GM21717 (cell line): ENCODE data around the gene FXR2.
A peak's percentile ranks its signal among the peaks of the same experiment; 100 is the strongest.
"Not testable (repeated sequence)": the region's sequence is repeated elsewhere in the genome, so short reads cannot be mapped to it uniquely, and the experiment has no call there.

Source experiments
- ATAC-seq: cut with Tn5 transposase; IDR thresholded peaks from one replicate; pipeline ENCODE4 v1.9.1; 2021; ENCODE audit warnings: mild to moderate bottlenecking, moderate library complexity; ENCODE audit not compliant: unreplicated experiment

FXR2 gene

DNA sequence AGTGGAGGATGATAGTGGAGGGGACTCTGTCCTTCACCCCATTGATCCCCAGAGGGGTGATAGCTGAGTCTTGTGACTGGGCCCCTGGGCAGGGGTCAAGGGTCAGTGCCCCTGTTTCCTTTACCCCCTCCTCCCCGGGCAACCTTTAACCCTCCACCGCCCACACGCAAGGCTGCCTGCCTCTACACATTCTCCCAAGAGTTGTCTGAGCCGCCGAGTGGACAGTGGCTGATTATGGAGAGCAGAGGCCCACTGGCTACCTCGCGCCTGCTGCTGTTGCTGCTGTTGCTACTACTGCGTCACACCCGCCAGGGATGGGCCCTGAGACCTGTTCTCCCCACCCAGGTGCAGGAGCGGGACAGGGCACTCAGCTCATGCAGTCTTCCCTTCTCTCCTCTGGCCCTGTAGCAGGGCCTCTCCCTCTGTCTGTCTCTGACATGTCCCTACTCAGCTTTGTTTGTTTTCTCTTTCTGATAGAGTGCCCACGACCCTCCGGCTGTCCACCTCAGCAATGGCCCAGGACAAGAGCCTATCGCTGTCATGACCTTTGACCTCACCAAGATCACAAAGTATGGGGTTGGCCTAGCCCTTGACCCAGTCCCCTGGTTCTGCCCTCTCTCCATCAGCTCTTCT lies 15.4 kb upstream of the FXR2 start, which contains the start of gene SHBG:
Gene SHBG (plus strand): TSS at position 197 of the 633 bp plus-strand sequence. CDS start 38 bp downstream, at position 235.
- no peak for ATAC-seq

DNA sequence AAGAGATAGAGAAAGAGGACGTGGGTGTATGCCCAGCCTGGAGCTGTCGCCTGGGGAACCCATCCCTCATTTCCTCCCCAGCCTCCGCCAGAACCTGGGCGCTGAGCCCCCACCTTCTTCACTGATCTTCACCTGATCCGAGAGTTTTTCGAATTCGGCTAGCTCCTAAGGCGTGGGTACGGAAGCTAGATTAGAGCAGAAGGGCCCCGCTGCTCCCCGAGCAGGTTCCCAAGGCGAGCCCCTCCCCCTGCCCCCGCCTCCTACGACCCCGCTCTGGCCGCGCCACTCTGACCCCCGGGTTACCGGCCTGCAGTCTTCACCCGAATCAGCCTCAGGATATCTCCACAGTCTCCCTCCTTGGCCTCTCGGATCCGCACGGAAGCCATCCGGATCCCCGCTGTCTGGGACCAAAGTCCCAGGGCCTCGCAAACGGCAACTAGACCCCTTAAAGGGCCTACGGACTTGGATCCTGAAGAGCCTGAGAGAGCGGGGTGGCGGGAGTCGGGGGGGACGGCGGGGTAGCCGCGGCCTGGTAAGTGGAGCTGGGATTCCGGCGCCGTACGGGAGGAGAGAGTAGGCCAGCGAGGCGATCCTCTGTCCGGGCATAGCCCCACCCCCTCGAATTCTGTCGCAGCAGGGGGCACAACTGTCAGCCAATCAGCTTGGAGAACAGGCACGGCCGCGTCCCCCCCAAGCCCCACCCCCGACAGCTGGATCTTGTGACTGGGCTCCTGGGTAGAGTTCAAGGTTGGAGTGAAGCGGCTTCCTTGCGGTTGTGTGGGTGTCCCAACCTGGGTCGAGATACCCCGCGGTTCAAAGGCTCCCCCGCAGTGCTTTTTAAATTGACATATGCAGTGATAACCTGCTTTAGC lies 12.8 kb upstream of the FXR2 start, which contains the start of gene SAT2:
Gene SAT2 (minus strand): TSS at position 572 of the 872 bp plus-strand sequence. CDS start 186 bp downstream, at position 386.
- ATAC-seq, result no peak

DNA sequence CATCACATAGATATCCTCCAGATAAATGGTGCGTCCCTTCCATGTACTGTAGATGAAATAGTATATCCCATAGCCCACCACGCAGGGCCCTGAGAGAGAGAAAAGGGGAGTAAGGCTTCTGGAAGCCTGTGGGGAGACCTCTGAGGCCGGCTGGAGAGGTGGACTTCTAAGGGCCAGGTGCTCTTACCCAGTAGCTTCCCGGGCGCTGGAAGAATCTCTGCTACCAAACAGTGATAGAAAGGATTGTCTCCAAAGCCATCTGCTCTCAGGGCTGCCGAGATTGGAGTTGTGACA lies 12.2 kb upstream of the FXR2 start:
- no peak for ATAC-seq

DNA sequence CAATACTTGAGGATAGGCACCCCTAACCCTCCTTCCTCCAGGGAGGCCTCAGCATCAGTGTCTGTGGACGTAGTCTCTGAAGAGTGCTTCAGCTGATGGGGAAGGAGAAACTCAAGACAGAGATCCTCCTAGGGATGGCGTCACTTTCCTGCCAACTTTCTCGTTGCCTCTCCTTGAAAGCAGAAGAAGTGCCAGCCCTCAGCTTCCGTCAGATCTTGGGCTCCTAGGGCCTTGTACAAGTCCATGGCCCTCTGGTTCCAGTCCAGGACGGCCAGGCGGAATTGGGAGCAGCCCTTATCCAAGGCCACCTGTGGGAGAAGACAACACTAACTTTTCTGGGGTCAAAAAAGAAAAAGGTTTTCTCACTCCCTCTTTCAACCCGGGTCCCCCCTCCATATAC lies 11.6 kb upstream of the FXR2 start:
- no peak for ATAC-seq

DNA sequence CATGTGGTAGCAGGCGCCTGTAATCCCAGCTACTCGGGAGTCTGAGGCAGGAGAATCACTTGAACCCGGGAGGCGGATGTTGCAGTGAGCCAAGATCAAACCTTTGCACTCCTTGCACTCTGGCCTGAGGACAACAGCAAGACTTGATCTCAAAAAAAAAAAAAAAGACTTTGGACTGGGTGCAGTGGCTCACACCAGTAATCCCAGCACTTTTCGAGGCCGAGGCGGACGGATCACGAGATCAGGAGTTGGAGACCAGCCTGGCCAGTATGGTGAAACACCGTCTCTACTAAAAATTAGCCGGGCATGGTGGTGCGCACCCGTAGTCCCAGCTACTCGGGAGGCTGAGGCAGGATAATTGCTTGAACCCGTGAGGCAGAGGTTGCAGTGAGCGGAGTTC lies 11.1 kb upstream of the FXR2 start:
- not testable (repeated sequence) for ATAC-seq

DNA sequence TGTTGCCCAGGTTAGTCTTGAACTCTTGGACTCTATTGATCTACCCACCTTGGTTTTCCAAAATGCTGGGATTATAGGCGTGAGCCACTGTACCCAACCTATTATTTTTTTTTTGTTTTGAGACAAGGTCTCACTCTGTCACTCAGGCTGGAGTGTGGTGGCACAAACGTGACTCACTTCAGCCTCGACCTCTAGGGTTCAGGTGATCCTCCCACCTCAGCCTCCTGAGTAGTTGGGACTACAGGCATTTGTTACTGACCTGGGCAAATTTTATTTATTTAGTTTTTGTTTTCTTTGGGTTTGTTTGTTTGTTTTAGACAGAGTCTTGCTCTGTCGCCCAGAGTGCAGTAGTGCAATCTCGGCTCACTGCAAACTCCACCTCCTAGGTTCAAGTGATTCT lies 9.0 kb upstream of the FXR2 start:
- ATAC-seq, result no peak

DNA sequence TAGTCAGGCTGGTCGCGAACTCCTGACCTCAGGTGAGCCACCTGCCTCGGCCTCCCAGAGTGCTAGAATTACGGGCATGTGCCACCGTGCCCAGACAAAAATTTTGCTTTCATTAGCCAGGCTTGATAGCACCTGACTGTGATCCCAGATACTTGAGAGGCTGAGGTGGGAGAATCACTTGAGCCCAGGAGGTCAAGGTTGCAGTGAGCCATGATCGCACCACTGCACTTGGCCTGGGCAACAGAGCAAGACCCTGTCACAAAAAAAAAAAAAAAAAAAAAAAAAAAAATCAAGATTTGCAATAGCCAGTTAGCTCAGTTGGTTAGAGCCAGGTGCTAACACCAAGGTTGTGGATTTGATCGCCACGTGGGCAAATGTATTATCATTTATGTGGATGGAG lies 6.1 kb upstream of the FXR2 start:
- ATAC-seq, result no peak

DNA sequence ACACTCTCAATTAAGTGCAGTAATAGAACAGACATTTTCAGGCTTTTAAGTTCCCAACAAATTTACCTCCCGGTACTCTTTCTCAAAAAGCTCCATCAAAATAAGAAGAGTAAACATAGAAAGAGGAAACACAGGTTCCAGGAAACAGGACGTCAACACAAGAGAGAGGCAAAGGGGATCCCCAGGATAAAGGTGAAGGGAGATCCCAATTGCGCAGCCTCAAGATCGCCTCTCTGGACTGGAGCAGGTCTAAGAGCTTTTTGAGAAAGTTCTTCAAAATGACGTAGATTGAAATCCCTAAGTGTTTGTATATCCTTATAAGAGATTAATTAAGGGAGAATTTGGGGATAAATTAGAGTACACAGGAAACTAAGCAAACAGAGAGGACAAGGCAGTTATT lies 3.9 kb upstream of the FXR2 start:
- ATAC-seq, result no peak

DNA sequence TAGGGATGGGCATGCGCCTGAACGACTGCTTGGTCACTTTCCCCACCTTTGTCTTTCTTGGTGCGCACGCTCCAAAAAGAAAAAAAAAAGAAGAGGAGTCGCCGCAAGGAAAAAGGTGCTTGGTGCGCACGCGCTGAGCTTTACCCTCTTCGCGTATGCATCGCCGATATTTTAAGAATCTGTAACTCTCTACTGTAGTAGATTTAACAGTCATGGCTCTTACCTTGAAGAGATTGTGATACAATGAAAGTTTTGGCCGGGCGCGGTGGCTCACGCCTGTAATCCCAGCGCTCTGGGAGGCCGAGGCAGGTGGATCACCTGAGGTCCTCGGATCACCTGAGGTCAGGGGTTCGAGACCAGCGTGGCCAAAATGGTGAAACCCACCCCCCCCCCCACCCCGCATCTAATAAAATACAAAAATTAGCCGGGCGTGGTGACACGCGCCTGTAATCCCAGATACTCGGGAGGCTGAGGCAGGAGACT lies 609 bp upstream of the FXR2 start:
- no peak for ATAC-seq

DNA sequence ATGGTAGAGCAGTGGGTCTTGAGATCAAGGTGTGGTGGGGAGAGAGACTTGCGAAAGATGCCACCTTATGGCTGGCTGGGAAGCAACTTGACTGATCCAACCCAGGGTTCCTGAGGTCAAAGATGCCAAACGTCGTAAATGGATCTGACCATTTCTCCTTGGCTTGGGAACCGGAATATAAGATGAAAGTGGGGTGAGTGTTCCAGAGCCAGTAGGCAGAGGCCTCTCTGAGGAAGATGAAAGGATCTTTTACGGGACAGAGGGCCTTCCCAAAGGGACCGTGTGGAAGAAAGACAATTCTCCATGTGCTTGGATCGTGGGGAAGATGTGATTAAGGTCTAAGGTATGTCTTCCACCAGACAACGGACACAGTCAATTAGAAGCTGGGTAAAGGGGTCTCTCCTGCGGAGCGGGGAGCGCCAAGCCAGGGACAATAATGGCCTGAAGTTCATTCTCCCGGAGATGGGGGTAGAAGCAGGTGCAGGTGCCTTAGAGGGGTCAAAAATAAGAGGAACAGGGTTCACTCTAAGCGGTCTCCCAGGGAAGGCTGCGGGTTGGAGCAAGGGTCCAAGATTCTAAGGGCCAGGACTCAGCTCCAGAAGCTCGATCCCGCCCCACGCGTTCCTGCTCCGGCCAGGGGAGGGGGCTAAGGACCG lies 800 bp downstream of the FXR2 start:
- ATAC-seq, result peak; percentile 5

DNA sequence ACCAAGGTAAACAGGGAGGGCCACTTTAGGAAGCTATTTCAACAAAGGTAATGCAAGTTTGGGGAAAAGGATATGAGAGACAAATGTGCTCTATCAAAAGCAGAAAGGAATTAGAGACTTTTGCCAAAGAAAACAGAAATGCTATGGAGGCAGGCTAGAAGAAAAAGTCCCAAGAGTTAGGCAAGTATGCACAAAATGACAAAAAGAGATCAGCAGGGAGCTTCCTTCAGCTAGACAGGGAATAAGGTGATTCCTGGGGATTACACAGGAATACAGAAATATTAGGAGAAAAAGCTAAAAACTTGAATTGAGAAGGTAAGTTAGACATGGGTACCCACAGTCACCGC lies 2.4 kb downstream of the FXR2 start:
- no peak for ATAC-seq

DNA sequence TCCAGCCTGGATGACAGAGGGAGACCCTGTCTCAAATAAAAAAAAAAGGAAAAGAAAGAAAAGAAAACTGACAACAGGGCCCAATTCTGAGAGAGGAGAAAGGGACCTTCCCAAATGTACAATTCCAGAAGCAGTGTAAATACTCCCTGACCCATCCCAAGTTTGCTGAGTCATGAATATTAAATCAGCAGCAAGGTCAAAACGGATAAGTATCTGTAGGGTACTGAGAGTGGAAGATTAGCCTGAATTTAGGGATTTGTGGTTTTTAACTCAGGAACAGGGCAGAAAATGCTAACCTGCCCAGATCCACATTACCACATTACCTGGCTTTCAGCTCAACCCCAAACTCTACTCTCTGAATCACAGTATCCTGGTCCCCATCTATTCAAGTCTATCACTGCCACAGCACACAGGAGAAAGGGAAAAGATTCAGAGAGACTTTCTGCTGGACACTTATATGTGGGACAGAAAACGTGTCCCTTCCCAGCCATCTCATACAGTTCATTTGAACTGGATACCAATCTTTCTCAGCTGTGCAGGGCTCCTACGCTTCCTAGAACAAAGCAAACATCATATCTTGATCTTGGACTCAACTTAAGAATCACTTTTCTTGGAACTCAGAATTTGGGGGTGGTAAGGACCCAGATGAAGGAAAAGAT lies 2.9 kb downstream of the FXR2 start:
- ATAC-seq, result no peak

DNA sequence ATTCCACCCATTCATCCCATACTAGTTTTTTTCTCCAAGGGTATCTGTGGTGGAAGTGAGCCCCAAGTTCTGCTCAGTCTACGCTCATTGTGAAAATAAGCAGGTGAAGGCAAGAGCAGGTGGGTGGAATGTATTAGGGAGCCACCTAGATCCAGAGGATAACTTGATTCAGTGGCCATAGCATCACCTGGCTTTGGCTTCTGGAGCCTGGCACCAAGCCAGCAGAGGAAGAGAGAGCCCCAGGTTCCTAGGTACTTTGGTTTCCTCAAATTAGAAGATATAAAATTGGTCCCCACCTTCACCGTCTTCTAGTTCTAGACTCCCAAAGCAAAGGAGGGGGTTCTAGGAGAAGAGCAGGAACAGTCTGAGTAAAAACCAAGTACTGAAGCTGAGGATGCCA lies 4.1 kb downstream of the FXR2 start:
- no peak for ATAC-seq

DNA sequence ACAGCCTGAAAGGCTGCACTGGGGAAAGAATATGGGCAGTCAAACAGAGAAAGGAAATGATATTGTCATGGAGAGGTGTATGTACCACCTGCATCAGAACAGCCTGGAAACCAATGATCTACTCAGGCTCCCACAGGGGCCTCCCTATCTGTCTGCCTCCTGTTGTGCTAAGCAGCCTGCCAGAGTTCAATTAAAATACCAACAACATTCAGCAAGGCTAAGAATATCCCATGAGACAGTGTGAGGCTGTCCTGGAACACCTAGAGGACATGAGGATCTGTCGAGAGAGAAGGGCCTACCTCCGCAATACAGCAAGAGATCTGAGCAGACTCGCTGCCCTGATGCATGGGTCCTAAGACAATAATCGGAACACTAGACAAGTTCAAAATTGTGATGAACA lies 8.4 kb downstream of the FXR2 start:
- ATAC-seq, result no peak

DNA sequence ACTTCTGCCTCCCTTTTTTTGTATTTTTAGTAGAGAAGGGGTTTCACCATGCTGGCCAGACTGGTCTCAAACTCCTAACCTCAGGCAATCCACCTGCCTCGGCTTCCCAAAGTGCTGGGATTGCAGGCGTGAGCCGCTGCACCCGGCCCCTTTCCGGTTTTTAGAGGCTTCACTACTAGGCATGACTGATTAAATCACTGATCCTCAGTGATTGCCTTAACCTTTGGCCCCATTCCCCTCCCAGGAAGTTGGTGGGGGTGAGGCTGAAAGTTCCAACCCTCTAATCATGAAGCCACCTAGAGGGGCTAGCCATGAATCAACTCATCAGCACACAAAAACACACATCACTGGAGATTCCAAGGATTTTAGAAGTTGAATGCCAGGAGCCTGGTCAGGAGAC lies 17.1 kb downstream of the FXR2 start:
- not testable (repeated sequence) for ATAC-seq

DNA sequence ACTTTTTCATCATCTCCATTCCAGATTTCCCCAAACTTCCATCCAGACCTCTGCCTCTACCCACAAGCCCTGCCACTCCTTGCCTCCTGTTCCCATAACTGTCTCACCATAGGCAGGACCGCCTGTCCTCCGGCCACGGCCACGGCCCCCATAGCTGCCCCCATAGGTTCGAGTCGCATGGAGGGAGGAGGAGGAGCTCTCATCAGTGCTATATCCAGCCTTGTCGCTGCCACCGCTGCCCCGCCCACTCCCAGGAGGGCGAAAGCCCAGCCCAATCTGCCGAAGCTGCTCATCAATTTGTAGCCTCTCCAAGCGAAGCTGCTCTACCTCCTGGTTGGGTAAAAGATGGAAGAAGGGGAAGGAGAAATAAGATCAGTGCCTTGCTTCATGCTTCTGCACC lies 21.4 kb downstream of the FXR2 start:
- ATAC-seq, result no peak

DNA sequence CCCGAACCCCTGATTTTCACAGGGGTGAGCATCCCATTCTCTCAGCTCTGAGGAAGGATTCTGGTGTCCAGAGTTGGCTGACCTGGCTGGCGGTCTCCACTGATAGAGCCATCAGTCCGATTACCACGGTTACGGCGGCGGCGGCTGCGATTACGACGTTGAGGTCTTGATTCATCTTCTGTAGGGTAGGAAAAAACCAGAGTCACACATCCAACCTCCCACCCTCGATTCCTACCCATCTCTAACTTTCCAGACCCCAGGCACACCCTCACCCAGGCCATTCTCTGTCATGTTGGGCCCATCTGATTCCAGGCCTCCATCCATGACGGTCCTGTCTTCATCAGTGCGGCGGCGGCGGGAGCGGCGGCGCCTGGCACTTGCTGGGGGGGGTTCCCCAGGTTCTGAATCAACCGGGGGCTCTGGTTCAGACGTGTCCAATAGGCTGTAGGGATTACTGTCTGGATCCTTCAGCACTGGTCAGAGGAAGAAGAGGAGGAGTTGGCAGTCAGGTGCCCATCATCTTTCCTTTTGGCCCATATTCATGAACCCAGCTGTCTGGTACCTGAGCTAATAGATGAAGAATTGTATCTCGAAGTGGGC lies 22.2 kb downstream of the FXR2 start:
- ATAC-seq, result no peak

DNA sequence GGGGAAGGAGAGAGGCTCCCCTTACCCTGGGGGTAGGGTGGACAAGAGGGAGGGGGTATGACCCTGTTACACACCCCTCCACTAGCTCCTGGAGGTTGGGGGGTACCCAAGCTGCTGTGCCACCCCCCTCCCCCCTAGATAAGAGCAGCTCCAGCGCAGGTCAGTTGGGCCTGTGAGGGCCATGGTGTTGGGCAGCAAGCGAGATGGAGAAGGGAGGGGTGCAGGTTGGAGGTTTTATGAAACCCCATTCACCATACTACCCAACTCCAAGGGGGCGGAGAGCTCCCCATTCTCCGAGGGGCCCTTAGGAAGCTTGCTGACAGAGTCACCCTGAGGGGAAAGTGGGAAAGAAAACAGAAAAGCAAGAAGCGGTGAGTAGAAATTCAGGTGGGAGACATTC lies 23.1 kb downstream of the FXR2 start:
- ATAC-seq, result no peak

DNA sequence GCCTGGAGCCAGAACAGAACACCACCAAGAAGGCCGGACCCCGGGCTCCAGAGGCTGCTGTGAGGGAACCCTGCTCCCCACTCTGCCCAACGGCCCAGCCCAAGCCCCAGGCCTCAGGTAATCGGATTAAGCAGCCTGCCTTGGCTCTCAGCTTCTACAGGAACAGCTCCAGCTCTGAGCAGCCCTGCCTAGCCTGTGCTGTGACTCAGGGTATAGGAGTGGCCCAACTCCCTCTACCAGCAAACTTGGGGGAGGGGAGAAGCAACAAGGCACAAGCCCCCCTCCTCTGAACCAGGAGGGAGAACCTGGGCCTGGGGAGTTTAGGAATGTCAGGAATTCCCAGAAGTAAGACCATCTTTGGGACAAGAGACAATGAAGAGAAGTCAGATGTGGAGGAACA lies 24.0 kb downstream of the FXR2 start:
- no peak for ATAC-seq

DNA sequence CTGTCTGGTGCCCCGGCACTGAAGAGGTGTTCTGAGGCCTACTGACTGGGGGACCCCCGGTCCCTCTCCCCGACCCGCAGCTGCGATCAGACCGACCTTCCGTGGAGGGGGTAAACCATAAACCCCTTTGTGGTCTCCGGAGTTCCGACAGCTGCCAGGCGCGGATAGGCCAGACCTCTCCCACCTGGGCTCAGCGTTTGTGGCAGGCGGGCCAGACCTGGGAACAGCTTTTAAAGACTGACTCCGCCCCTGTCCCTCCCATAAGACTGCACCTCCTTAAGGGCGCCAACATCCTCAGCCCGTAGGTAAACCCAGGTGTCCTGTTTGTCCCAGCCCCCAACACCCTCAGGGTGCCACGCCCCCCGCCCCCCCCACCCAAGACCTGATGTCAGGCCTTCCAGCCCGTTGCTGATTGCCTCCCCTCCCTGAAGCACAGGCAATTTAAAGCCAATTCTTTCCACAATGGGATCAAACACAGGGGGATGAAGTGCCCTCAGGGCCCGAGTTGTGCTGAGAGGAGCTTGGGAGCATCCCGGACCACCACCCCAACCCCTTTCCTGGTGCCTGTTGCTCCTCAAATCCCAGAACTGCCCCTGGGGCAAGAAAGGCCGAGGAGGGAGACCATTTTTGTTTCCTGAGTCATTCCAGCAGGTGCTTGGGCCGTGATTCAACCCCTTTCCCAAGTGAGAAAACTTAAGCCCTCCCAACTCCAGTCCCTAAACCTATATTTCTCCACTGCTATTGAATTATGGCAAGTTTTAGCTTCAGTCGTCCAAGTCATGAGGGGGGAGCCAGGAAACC lies 24.6 kb downstream of the FXR2 start, which contains the start of gene SOX15:
Gene SOX15 (minus strand): TSS at position 204 of the 801 bp plus-strand sequence. CDS start 418 bp downstream, outside the sequence.
- ATAC-seq, result no peak
